ENCODE measurements around the gene USP19.

DNA sequence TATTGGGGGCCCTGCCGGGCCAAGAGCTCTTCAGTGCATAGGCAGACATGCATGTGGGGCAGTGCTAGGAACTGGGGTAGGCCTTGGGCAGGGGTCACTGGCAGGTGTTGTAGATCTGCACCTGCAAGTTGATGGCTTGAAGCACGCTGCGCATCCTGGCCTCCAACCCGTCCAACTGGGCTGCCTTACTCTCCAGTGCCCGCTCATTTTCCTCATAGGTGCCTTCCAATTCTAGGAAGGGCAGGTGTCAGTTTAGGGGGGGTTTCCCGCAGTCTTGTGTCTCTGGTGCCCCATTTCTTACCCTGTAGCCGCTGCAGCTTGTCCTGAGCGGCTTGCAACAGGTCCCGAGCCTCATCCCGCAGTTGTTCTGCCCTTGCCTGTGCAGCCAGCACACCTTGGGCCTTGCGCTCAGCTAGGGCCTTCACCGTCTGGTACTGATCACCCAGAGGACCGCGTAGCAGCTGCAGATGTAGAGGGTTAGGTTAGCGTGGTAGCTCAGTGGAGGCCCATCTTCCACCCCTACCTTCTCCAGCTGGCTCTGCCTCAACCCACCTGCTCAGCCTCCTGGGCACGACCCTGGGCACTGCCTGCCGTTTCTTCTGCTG lies 611 bp upstream of the USP19 start:
- no peak for TF ChIP-seq POLR2A (IDR thresholded peaks at IDR 0.05)
- TF ChIP-seq, protein P1, sequence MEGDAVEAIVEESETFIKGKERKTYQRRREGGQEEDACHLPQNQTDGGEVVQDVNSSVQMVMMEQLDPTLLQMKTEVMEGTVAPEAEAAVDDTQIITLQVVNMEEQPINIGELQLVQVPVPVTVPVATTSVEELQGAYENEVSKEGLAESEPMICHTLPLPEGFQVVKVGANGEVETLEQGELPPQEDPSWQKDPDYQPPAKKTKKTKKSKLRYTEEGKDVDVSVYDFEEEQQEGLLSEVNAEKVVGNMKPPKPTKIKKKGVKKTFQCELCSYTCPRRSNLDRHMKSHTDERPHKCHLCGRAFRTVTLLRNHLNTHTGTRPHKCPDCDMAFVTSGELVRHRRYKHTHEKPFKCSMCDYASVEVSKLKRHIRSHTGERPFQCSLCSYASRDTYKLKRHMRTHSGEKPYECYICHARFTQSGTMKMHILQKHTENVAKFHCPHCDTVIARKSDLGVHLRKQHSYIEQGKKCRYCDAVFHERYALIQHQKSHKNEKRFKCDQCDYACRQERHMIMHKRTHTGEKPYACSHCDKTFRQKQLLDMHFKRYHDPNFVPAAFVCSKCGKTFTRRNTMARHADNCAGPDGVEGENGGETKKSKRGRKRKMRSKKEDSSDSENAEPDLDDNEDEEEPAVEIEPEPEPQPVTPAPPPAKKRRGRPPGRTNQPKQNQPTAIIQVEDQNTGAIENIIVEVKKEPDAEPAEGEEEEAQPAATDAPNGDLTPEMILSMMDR (IDR thresholded peaks at IDR 0.05): no peak

Measured in lower leg skin (tissue), 3 donors.